Keratinocyte (primary cell): ENCODE results near the gene CEL. TPM values are rescaled to one million over a fixed set of nuclear protein-coding genes. Genes with fewer than 3 reads are reported as not detected.

Experiments used
- DNase-seq: peaks from one replicate; pipeline ENCODE4 v3.0.0-alpha.2; 2011; ENCODE audit warnings: low read depth, missing footprints, low spot score
- FAIRE-seq: peaks from 2 replicates; lab custom pipeline; 2011; peaks lifted over from hg19 to GRCh38; lab: Jason Lieb, UNC
- H2AFZ ChIP-seq: 2 replicates; pipeline ENCODE4 v1.6.0; 2012; ENCODE audit warnings: low read length, control low read depth, inconsistent platforms; ENCODE audit not compliant: control insufficient read depth
- H3K27ac ChIP-seq: 2 replicates; pipeline ENCODE4 v1.5.1; 2011; ENCODE audit warnings: low read length; ENCODE audit not compliant: control insufficient read depth, insufficient read depth
- H3K27me3 ChIP-seq: 3 replicates; pipeline ENCODE4 v1.6.0; 2011; ENCODE audit warnings: low read length; ENCODE audit not compliant: control insufficient read depth, insufficient read depth; ENCODE audit errors: extremely low read depth
- H3K36me3 ChIP-seq, 2 experiments: 2 replicates in 1 of 2; 3 replicates in 1 of 2; pipeline ENCODE4 v1.5.1; 2011; ENCODE audit warnings: low read length in 2 of 2, mild to moderate bottlenecking in 1 of 2; ENCODE audit not compliant: control insufficient read depth in 2 of 2, insufficient read depth in 2 of 2; ENCODE audit errors: extremely low read depth in 1 of 2
- H3K4me1 ChIP-seq: 3 replicates; pipeline ENCODE4 v1.5.1; 2011; ENCODE audit warnings: low read length; ENCODE audit not compliant: control insufficient read depth, insufficient read depth; ENCODE audit errors: extremely low read depth
- H3K4me2 ChIP-seq: 3 replicates; pipeline ENCODE4 v1.6.0; 2011; ENCODE audit warnings: low read depth, low read length; ENCODE audit not compliant: control insufficient read depth, insufficient read depth; ENCODE audit errors: extremely low read depth
- H3K4me3 ChIP-seq, 3 experiments: fragments of 200-600 bp in 1 of 3; sonication (generic) in 1 of 3; 2 replicates in 2 of 3; 3 replicates in 1 of 3; pipeline ENCODE4 v1.5.1; 2011 to 2016; ENCODE audit warnings: low read length in 3 of 3, mild to moderate bottlenecking in 3 of 3, control low read depth in 2 of 3, inconsistent platforms in 1 of 3, low read depth in 1 of 3, mixed read lengths in 1 of 3, mixed run types in 1 of 3, moderate library complexity in 1 of 3; ENCODE audit not compliant: control insufficient read depth in 2 of 3, insufficient read depth in 2 of 3; ENCODE audit errors: extremely low read depth in 1 of 3
- H3K79me2 ChIP-seq: 2 replicates; pipeline ENCODE4 v1.6.0; 2012; ENCODE audit warnings: low read length; ENCODE audit not compliant: control insufficient read depth, insufficient read depth
- H3K9ac ChIP-seq: 3 replicates; pipeline ENCODE4 v1.6.0; 2011; ENCODE audit warnings: low read length; ENCODE audit not compliant: control insufficient read depth, insufficient read depth; ENCODE audit errors: extremely low read depth
- H3K9me1 ChIP-seq: 3 replicates; pipeline ENCODE4 v1.6.0; 2011; ENCODE audit warnings: low read length; ENCODE audit not compliant: control insufficient read depth, insufficient read depth; ENCODE audit errors: extremely low read depth
- H3K9me3 ChIP-seq: 2 replicates; pipeline ENCODE4 v1.5.1; 2012; ENCODE audit warnings: low read depth, low read length; ENCODE audit not compliant: control insufficient read depth
- H4K20me1 ChIP-seq: 3 replicates; pipeline ENCODE4 v1.6.0; 2011; ENCODE audit warnings: low read length; ENCODE audit not compliant: control insufficient read depth, insufficient read depth; ENCODE audit errors: extremely low read depth
- EZH2 ChIP-seq: IDR thresholded peaks from one replicate; pipeline ENCODE4 v1.6.1; 2012; ENCODE audit warnings: inconsistent platforms, mild to moderate bottlenecking, low read length, moderate library complexity
- dilution Hi-C: fragments of 300-500 bp; cut with MboI; formaldehyde crosslinking; loops from one replicate; pipeline ENCODE4 v1.7.0; 2020; ENCODE audit warnings: low sequenced_read_pairs; ENCODE audit not compliant: extremely low pct_ligation_motif_present
- polyA plus RNA-seq, 5 experiments: library from polyadenylated mRNA; depleted of rRNA in 3 of 5; stranded (reverse) in 3 of 5; stranded (forward) in 1 of 5; unstranded in 1 of 5; fragments of >200 nt; gene quantifications; 1 replicate in 1 of 5; 2 replicates in 3 of 5; 3 replicates in 1 of 5; pipeline versions ENCODE4 v1.2.1 to v1.2.3, GENCODE V29; 2011 to 2012; ENCODE audit warnings: missing spikeins in 2 of 5, low read depth in 1 of 5, low replicate concordance in 1 of 5
- TF ChIP-seq, protein P1 (sequence below), 3 experiments: IDR thresholded peaks in 1 of 3; conservative IDR thresholded peaks in 1 of 3; optimal IDR thresholded peaks in 1 of 3; 2 replicates in 2 of 3; 3 replicates in 1 of 3; pipeline versions ENCODE3 to v1.5.1; 2011; ENCODE audit warnings: low read length in 3 of 3, mild to moderate bottlenecking in 3 of 3, moderate library complexity in 2 of 3, control low read depth in 1 of 3, inconsistent platforms in 1 of 3; ENCODE audit not compliant: insufficient read depth in 2 of 3; ENCODE audit errors: extremely low read depth in 1 of 3

Gene CEL
- polyA plus RNA-seq, 1 donor (not counting 4 experiments of a cell fraction or from before 2014, with no cell fraction given): 0.12 TPM

DNA sequence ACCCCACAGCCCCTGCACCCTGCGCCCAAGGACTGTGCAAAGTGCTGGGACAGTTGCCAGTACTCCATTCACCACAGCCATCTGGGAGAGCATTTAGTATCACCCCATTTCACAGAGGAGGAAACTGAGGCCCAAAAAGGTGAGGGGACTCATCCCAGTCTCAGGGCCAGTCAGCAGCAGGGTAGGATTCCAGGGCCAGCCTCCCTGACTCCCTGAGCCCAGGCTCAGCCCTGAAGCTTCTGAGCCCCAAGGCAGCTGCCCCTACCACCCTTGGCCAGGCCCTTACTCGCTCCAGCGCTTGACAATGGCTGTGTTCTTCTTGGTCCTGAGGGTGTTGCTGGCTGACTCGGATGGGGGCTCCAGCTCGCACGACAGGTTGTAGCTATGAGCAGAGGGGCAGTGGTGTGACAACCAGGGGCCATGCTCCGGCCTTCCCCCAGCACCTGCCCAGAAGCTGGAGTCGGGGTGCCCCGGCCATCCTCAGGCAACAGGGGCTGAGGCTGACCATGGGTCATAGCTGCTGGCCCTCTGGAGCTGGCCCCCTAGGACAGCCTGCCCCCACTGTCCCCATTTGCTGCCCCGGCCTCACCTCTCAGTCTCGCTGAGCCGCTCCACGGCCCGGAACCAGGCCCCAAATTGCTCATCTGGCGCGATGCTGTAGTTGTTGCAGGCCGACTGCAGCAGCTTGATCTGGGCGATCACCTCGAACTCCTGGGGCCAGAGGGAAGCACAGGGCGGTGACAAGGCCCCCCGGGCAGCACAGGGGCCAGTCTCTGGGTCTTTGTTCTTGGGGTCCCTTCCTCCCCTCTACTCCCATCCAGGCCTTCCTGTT, 40.6 kb downstream of the CEL start:
- dilution Hi-C loops: no loop called here
- H4K20me1 ChIP-seq: no peaks in the 10 kb centered on the region
- no peak overlapping the region for H2AFZ ChIP-seq
- DNase-seq: no peak
- H3K9me3 ChIP-seq: no peaks in the 10 kb centered on the region
- no peak for FAIRE-seq
- no peak overlapping the region for H3K4me3 ChIP-seq
- no peak overlapping the region for H3K4me2 ChIP-seq
- no peaks in the 10 kb centered on the region for H3K27me3 ChIP-seq
- no peaks in the 10 kb centered on the region for H3K79me2 ChIP-seq
- H3K36me3 ChIP-seq: peaks cover 52% of the 10 kb centered on the region in 2 experiments
- no peak overlapping the region for H3K9ac ChIP-seq
- H3K27ac ChIP-seq: no peak overlapping the region
- H3K9me1 ChIP-seq: no peaks in the 10 kb centered on the region
- no peaks in the 10 kb centered on the region for H3K4me1 ChIP-seq
- TF ChIP-seq EZH2: no peak
- TF ChIP-seq, protein P1, sequence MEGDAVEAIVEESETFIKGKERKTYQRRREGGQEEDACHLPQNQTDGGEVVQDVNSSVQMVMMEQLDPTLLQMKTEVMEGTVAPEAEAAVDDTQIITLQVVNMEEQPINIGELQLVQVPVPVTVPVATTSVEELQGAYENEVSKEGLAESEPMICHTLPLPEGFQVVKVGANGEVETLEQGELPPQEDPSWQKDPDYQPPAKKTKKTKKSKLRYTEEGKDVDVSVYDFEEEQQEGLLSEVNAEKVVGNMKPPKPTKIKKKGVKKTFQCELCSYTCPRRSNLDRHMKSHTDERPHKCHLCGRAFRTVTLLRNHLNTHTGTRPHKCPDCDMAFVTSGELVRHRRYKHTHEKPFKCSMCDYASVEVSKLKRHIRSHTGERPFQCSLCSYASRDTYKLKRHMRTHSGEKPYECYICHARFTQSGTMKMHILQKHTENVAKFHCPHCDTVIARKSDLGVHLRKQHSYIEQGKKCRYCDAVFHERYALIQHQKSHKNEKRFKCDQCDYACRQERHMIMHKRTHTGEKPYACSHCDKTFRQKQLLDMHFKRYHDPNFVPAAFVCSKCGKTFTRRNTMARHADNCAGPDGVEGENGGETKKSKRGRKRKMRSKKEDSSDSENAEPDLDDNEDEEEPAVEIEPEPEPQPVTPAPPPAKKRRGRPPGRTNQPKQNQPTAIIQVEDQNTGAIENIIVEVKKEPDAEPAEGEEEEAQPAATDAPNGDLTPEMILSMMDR (optimal IDR thresholded peaks at IDR 0.05 in 1 of 3, IDR thresholded peaks at IDR 0.05 in 1 of 3, conservative IDR thresholded peaks at IDR 0.05 in 1 of 3; ENCODE audit: extremely low read depth in 1 of 3, insufficient read depth in 2 of 3, low read length in 3 of 3): no peak

DNA sequence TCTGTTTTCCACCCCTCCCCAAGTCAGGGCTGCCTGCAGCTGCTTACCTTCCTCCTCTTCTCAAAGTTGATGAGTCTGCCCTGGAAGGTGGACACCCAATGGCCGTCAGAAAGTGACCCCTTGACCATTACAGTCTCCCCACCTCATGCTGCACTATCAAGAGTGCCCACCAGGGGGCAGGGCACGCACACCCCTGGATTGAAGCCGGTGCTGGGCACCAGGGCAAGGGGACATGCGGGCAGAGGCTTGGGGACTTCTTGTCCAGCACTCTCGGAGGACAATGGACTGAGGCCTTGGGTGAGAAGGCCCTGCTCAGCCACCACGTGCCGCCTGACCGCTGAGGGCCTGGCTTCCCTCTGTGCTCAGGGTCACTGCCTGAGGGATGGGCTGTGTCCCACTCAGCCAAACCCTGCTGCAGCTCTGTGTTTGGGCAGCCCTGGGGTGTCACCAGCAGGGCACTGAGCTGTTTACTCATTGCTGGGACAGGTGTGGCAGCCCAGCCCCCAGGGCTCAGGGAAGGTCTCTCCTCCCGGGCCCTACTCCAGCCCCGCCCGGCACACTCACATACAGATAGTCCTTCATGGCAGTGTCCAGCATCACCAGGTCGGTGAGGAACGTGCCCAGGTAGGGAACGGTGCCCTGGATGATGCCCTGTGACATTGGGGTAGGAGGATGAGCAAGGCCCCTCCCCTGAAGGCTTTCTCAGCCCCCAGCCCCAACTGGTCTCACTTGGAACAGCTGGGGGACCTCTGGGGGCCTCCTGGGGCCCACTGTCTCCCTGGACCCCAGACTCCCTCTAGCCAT, 41.6 kb downstream of the CEL start:
- dilution Hi-C loops: no loop called here
- Histone ChIP-seq H3K79me2 (no peaks in the 10 kb centered on the region), H3K9ac (no peak overlapping the region), H3K9me3 (no peaks in the 10 kb centered on the region), H3K36me3 (peaks cover 51 to 52% of the 10 kb centered on the region in 2 experiments), H3K9me1 (no peaks in the 10 kb centered on the region), H4K20me1 (no peaks in the 10 kb centered on the region), H3K4me2 (no peak overlapping the region), H2AFZ (no peak overlapping the region), H3K4me3 (no peak overlapping the region), H3K27me3 (no peaks in the 10 kb centered on the region), H3K4me1 (no peaks in the 10 kb centered on the region), H3K27ac (no peak overlapping the region)
- DNase-seq (no peak), FAIRE-seq (peak; percentile 9)
- TF ChIP-seq, protein P1 (optimal IDR thresholded peaks at IDR 0.05 in 1 of 3, IDR thresholded peaks at IDR 0.05 in 1 of 3, conservative IDR thresholded peaks at IDR 0.05 in 1 of 3; ENCODE audit: extremely low read depth in 1 of 3, insufficient read depth in 2 of 3, low read length in 3 of 3): peak; percentile 87 to 95 (median 95)
- TF ChIP-seq EZH2: no peak
